Small intestine (tissue), 7 donors: ENCODE data around the gene CPNE1. TPM values are rescaled to one million over a fixed set of nuclear protein-coding genes. Genes with fewer than 3 reads are reported as not detected.
"Not testable (repeated sequence)": the region's sequence is repeated elsewhere in the genome, so short reads cannot be mapped to it uniquely, and the experiment has no call there.

Experiments
- DNase-seq, 2 donors: peaks; one replicate each; pipeline versions ENCODE4 v3.0.0 to v3.0.0-alpha.2; 2013
- FAIRE-seq: peaks from 2 replicates; lab custom pipeline; 2012; peaks lifted over from hg19 to GRCh38; lab: Jason Lieb, UNC
- H3K27ac ChIP-seq, 3 donors: one replicate each; pipeline ENCODE4 v1.5.1; 2013; ENCODE audit warnings: low read length in 2 of 3, mild to moderate bottlenecking in 2 of 3, control low read depth in 1 of 3, inconsistent platforms in 1 of 3, low read depth in 1 of 3, moderate library complexity in 1 of 3
- H3K27me3 ChIP-seq, 3 donors: one replicate each; pipeline ENCODE4 v1.6.1; 2013; ENCODE audit warnings: low read length in 3 of 3, inconsistent platforms in 1 of 3; ENCODE audit not compliant: control insufficient read depth in 3 of 3, insufficient read depth in 3 of 3
- H3K36me3 ChIP-seq, 3 donors: one replicate each; pipeline ENCODE4 v1.6.1; 2013; ENCODE audit warnings: low read length in 3 of 3, inconsistent platforms in 1 of 3, low read depth in 1 of 3, mild to moderate bottlenecking in 1 of 3, moderate library complexity in 1 of 3; ENCODE audit not compliant: control insufficient read depth in 3 of 3, insufficient read depth in 2 of 3
- H3K4me1 ChIP-seq, 3 donors: one replicate each; pipeline ENCODE4 v1.6.1; 2013; ENCODE audit warnings: low read length in 2 of 3, inconsistent platforms in 1 of 3, low read depth in 1 of 3, mild to moderate bottlenecking in 1 of 3, moderate library complexity in 1 of 3; ENCODE audit not compliant: control insufficient read depth in 3 of 3, insufficient read depth in 2 of 3
- H3K4me3 ChIP-seq, 3 donors: one replicate each; pipeline ENCODE4 v1.5.1; 2013; ENCODE audit warnings: low read length in 3 of 3, control low read depth in 1 of 3, inconsistent platforms in 1 of 3, low read depth in 1 of 3, mild to moderate bottlenecking in 1 of 3, moderate library complexity in 1 of 3
- H3K9me3 ChIP-seq, 2 donors: one replicate each; pipeline ENCODE4 v1.6.1; 2013; ENCODE audit warnings: low read depth in 1 of 2, low read length in 1 of 2; ENCODE audit not compliant: control insufficient read depth in 2 of 2, insufficient read depth in 1 of 2
- WGBS, 3 donors: extraction: QIAGEN DNeasy Blood & Tissue Kit; methylation state at CpG; one replicate each; pipeline ENCODE4 v1.1.7; 2013; 5-methylcytosine and 5-hydroxymethylcytosine counted together
- polyA plus RNA-seq, 4 donors: library from polyadenylated mRNA; stranded (reverse) in 3 of 4; unstranded in 1 of 4; fragments of 200-250 nt in 3 of 4; fragments of 120-200 nt in 1 of 4; gene quantifications; one replicate each; pipeline versions ENCODE4 v1.2.1 to v1.2.3, GENCODE V29; 2013
- donor health status: healthy with polysubstance abuse.
- donor health status: control.
- donor health status: control.
- donor health status: Bipolar disorder and iron deficiency.
- donor health status: healthy.

Gene CPNE1
- polyA plus RNA-seq, 4 donors: 94.3 to 132 (median 113) TPM

- no peak for FAIRE-seq
- H3K36me3 ChIP-seq: peaks cover 31 to 36% (median 36%) of the 10 kb centered on the region in 3 donors
- H3K4me3 ChIP-seq: no peak overlapping the region
- no peaks in the 10 kb centered on the region for H3K27me3 ChIP-seq
- H3K9me3 ChIP-seq: no peaks in the 10 kb centered on the region
- H3K4me1 ChIP-seq: no peaks in the 10 kb centered on the region
- no peak overlapping the region for H3K27ac ChIP-seq
- DNase-seq: no peak
- 88 to 95% (median 88%) methylated on average over 1 of the region's 1 CpG for WGBS, 3 donors
These were observed 44.6 kb upstream of the CPNE1 start for GRCh38 chr20:35709259-35709658.

GRCh38 chr20:35708502-35708901, 43.8 kb upstream of the CPNE1 start:
- Histone ChIP-seq H3K27ac (no peak overlapping the region), H3K36me3 (peaks cover 24 to 34% (median 34%) of the 10 kb centered on the region in 3 donors), H3K27me3 (no peaks in the 10 kb centered on the region), H3K9me3 (no peaks in the 10 kb centered on the region), H3K4me3 (no peak overlapping the region), H3K4me1 (no peaks in the 10 kb centered on the region)
- no peak for FAIRE-seq
- no peak for DNase-seq
- WGBS, 3 donors: 58 to 63% (median 59%) methylated on average over 1 of the region's 1 CpG

GRCh38 chr20:35706591-35707529, 42.2 kb upstream of the CPNE1 start:
- not testable (repeated sequence) for FAIRE-seq, H3K27me3 ChIP-seq, H3K4me3 ChIP-seq, H3K27ac ChIP-seq, DNase-seq, H3K4me1 ChIP-seq, H3K9me3 ChIP-seq
- WGBS, 3 donors: 92 to 93% (median 93%) methylated on average over 17 of the region's 17 CpGs
- peaks cover 18 to 36% (median 28%) of the 10 kb centered on the region in 3 donors for H3K36me3 ChIP-seq

GRCh38 chr20:35705894-35706293, 41.2 kb upstream of the CPNE1 start:
- not testable (repeated sequence) for H3K9me3 ChIP-seq, H3K27me3 ChIP-seq, H3K27ac ChIP-seq, H3K4me3 ChIP-seq, H3K4me1 ChIP-seq, DNase-seq, FAIRE-seq
- 89 to 92% (median 91%) methylated on average over 11 of the region's 11 CpGs for WGBS, 3 donors
- H3K36me3 ChIP-seq: peaks cover 15 to 33% (median 32%) of the 10 kb centered on the region in 3 donors

DNA sequence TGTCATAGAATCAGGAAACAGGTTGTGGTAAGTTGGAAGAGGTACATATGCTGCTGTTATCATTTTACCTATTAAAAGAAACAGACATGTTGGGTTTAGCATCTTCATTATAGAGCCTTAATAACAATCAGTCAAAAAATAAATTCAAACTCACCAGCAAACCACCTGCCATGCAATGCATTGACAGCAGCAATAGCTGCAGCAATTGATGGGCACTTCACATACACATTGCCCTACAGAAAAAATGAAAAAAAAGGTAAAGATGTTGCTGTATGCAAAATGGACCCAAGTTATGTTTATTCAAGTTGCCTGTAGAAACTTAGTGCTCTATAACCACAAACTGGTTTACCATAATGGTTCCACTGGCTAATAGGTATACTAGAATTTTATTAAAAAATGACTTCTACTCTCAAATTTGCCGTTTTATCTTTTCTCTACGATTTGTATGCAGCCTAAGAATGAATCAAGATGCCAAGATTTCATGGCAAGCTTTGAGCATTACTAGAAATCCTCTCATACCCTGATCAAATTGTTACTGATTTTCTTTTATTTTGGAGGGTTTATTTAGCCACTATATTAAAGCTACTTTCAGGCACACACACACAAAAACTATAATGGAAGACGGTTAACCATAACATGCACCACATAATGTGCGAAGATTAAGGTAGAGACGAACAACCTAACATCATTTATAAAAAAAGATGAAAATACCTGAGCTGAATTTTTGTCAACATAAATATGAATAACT, 40.0 kb upstream of the CPNE1 start:
- Histone ChIP-seq H3K27ac (no peak overlapping the region), H3K36me3 (peaks cover 20 to 35% (median 27%) of the 10 kb centered on the region in 3 donors), H3K9me3 (no peaks in the 10 kb centered on the region), H3K27me3 (no peaks in the 10 kb centered on the region), H3K4me1 (peaks cover 0 to 6% (median 4%) of the 10 kb centered on the region in 3 donors), H3K4me3 (no peak overlapping the region)
- no peak for FAIRE-seq
- no peak for DNase-seq
- WGBS, 3 donors: 84 to 88% (median 87%) methylated on average over 5 of the region's 5 CpGs

DNA sequence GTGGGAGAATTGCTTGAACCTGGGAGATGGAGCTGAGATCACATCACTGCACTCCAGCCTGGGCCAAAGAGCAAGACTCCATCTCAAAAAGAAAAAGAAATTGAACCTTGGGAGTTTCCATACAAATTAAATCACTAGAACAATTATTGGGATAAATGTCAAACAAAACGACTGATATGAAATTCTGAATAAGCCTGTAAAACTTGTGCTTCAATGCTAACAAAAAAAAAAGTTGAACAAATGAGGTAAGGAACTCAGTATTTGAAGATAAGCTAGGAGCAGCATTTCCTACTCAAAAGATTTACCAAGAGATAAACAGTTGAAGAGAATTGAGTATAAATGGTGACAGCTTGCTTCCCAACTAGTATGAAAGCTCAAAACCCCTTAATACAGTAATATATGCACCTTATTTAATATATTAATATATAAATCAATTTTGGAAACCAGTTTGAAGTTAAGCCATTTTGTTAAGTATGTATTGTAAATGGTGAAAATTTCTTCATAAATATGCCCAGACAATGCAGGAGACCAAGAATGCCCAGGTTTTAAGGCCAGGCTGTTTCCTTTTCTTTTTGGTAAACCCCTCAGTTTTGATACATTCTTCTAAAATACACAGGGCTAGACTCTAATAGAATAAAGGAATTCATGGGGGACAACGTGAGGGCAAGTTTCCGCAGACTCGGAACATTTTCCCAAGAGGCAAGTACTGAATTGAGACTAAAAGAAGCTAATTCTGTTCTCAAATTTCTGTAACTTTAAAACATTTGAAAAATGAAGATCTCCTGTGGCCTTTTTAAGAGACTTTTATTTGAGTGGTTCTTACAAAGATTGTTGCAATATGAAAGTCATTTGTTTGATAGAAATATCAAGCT, 38.4 kb upstream of the CPNE1 start:
- no peaks in the 10 kb centered on the region for H3K27me3 ChIP-seq
- H3K9me3 ChIP-seq: no peaks in the 10 kb centered on the region
- FAIRE-seq (no peak), DNase-seq (no peak)
- H3K4me1 ChIP-seq: peaks cover 0 to 8% (median 6%) of the 10 kb centered on the region in 3 donors
- peaks cover 20 to 35% (median 24%) of the 10 kb centered on the region in 3 donors for H3K36me3 ChIP-seq
- 55 to 72% (median 71%) methylated on average over 4 of the region's 4 CpGs for WGBS, 3 donors
- no peak overlapping the region for H3K27ac ChIP-seq
- no peak overlapping the region for H3K4me3 ChIP-seq

GRCh38 chr20:35702051-35702823, 37.5 kb upstream of the CPNE1 start:
- peaks cover 20 to 39% (median 24%) of the 10 kb centered on the region in 3 donors for H3K36me3 ChIP-seq
- FAIRE-seq: no peak
- peaks cover 0 to 9% (median 6%) of the 10 kb centered on the region in 3 donors for H3K4me1 ChIP-seq
- H3K9me3 ChIP-seq: no peaks in the 10 kb centered on the region
- H3K4me3 ChIP-seq: no peak overlapping the region
- no peaks in the 10 kb centered on the region for H3K27me3 ChIP-seq
- no peak for DNase-seq
- 82 to 89% (median 86%) methylated on average over 12 of the region's 12 CpGs for WGBS, 3 donors
- no peak overlapping the region for H3K27ac ChIP-seq
